Stimulated activated CD4-positive, alpha-beta T cell treated with anti-CD3 and anti-CD28 coated beads, Interleukin-2, amount 100 ng/mL, for 4 hours (primary cell): Measurements from ENCODE around the gene FAM228B.
"Not testable (repeated sequence)": the region's sequence is repeated elsewhere in the genome, so short reads cannot be mapped to it uniquely, and the experiment has no call there.

Experiments
- DNase-seq: peaks from one replicate; pipeline ENCODE4 v3.0.0-alpha.2; 2020; ENCODE audit warnings: low read depth

FAM228B gene

GRCh38 chr2:24102677-24103076 lies 20.6 kb upstream of the FAM228B start:
- DNase-seq = no peak

GRCh38 chr2:24104110-24104650 lies 19.1 kb upstream of the FAM228B start:
- no peak for DNase-seq

GRCh38 chr2:24104906-24105305 lies 18.4 kb upstream of the FAM228B start:
- no peak for DNase-seq

- no peak for DNase-seq
Measured at GRCh38 chr2:24105816-24106215, 17.5 kb upstream of the FAM228B start.

- DNase-seq = no peak
Measured at GRCh38 chr2:24106786-24107185, 16.5 kb upstream of the FAM228B start.

- no peak for DNase-seq
Measured at GRCh38 chr2:24107336-24107735, 15.9 kb upstream of the FAM228B start.

- DNase-seq = not testable (repeated sequence)
Measured at GRCh38 chr2:24109431-24109830, 13.8 kb upstream of the FAM228B start.

- no peak for DNase-seq
Measured at GRCh38 chr2:24110660-24111303, 12.5 kb upstream of the FAM228B start.

GRCh38 chr2:24111407-24111901 lies 11.8 kb upstream of the FAM228B start:
- no peak for DNase-seq

- DNase-seq = no peak
Measured at GRCh38 chr2:24115057-24115456, 8.2 kb upstream of the FAM228B start.

GRCh38 chr2:24117902-24118301 lies 5.4 kb upstream of the FAM228B start:
- DNase-seq = no peak

- no peak for DNase-seq
Measured at GRCh38 chr2:24121066-24121465, 2.2 kb upstream of the FAM228B start.

- DNase-seq = no peak
Measured at GRCh38 chr2:24121469-24121868, 1.8 kb upstream of the FAM228B start.

- DNase-seq = no peak
Measured at GRCh38 chr2:24122366-24123194, 689 bp upstream of the FAM228B start.

- DNase-seq = no peak
Measured at GRCh38 chr2:24123922-24124580, 782 bp downstream of the FAM228B start.

- DNase-seq = no peak
Measured at GRCh38 chr2:24125956-24126355, 2.7 kb downstream of the FAM228B start.

GRCh38 chr2:24132543-24132942 lies 9.3 kb downstream of the FAM228B start:
- no peak for DNase-seq

GRCh38 chr2:24140305-24140704 lies 17.0 kb downstream of the FAM228B start:
- not testable (repeated sequence) for DNase-seq

- DNase-seq = no peak
Measured at GRCh38 chr2:24147364-24147763, 24.1 kb downstream of the FAM228B start.

- DNase-seq = no peak
Measured at GRCh38 chr2:24152413-24153197, 29.3 kb downstream of the FAM228B start.

- no peak for DNase-seq
Measured at GRCh38 chr2:24153478-24153877, 30.2 kb downstream of the FAM228B start.

- DNase-seq = no peak
Measured at GRCh38 chr2:24158131-24158530, 34.9 kb downstream of the FAM228B start.
